HS-27A (cell line): ENCODE data around the gene HGFAC.
A peak's percentile ranks its signal among the peaks of the same experiment; 100 is the strongest.

Experiments used
- DNase-seq: peaks from one replicate; pipeline ENCODE4 v3.0.0-alpha.2; 2012; ENCODE audit warnings: low read depth, missing footprints

Gene HGFAC

GRCh38 chr4:3441501-3442459, at the start of gene HGFAC:
TSS of gene HGFAC (plus strand) at chr4:3441968. CDS start at chr4:3442002, 34 bp downstream.
- DNase-seq, result no peak

GRCh38 chr4:3392321-3392720, 49.4 kb upstream of the HGFAC start:
- DNase-seq, result no peak

DNA sequence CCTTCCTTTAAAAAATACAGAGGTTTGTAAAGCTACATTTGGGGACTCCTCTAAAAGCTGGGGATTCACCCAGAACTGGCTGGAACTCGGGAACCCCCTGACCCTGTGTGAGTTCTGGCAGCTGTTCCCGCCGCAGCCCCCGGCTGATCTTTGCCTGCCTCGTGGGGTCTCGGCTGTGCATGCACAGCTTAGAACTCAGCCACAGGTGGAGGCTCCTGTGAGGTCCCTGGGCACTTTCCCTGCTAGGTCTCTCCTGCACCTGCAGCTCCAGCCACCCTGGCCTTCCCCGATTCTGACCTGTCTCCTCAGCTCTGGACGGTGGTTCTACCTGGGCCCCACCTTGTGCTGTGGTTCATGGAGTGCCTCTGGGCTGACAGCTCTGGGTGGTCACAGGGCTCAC, 48.6 kb upstream of the HGFAC start:
- DNase-seq, result no peak

- DNase-seq, result no peak
These were observed 45.2 kb upstream of the HGFAC start for GRCh38 chr4:3396600-3396999.

DNA sequence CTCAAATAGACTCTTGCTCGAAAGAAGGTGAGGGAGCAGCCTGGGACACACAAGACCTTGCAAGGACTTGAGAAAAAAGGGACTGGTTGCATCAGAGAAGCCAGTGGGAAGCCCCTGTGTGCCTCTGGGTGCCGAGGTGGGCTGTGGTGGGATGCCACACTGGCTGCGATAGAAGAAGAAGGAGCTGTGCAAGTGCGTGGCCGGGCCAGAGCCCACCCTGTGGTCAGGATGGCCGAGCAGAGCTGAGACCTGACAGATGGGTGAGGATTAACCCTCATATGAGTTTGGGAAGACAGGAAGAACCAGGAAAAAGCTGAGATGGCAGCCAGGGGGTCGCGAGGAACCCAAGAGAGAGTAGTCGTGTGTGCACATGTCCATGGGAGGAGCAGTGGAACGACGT, 44.6 kb upstream of the HGFAC start:
- no peak for DNase-seq

DNA sequence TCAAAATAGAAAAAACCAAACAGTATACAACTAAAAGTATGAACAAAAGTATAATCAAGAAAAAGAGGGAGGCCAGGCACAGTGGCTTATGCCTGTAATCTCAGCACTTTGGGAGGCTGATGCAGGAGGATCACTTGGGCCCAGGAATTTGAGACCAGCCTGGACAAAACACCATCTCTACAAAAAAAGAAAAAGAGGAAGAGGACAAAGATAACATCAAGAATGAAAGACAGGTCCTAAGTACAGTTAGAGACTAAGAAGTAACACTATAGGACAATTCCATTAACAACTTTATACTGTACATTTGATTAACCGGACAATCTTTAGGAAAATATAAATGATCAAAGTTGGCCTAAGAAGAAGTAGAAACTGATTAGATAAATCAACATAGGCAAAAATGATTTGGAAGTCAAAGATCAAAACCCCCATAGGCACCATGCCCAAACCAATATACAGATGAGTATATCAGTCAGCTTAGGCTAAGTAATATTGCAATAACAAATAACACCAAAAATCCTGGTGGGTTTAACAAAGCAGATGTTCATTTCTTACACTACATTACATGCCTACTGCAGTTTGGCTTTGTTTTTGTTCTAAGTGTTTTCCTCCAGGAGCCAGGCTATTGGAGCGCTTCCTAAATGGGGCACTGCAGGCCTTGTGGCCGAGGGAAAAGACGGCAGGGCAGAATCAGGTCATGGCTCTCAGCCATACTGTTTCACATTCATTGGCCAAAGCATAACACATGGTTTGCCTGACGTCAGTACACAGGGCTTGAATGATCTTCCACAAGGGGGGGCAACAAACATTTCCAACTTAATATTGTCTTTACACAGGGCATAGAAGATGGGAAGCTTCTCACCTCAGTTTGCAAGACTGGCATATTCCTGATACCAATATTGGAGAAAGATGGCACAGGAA, 42.2 kb upstream of the HGFAC start:
- no peak for DNase-seq

GRCh38 chr4:3401436-3402171, 40.2 kb upstream of the HGFAC start:
- DNase-seq, result no peak

GRCh38 chr4:3402491-3403347, 39.0 kb upstream of the HGFAC start:
- DNase-seq, result peak; percentile 1

DNA sequence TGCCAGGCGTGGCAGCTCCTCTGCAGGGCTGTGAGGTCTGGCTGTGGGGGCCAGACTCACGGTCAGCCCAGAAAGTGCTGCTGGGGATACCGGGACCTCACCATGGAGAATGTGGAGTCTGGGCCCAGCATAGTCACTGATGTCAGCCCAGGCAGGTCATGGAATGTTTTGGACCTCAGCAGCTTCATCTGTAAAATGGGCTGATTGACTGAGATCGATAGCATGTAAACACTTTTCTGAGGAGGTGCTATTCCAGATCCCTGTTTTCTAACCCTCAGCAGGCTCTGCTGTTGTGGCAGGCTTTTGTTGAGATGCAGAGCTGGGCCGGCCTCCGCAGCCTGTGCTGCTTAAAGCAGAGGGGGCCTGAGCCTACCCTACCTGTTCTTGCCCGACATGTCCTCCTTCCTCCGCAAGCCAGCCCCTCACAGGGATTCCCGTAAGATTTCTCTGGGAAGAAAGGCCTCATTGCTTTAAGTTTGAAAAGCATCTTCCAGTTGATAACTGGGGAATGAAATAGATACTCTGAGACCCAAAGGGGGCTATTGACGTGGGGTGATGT, 38.3 kb upstream of the HGFAC start:
- no peak for DNase-seq

- no peak for DNase-seq
These were observed 37.2 kb upstream of the HGFAC start for GRCh38 chr4:3404546-3404945.

- DNase-seq, result no peak
These were observed 36.6 kb upstream of the HGFAC start for GRCh38 chr4:3405176-3405575.

- no peak for DNase-seq
These were observed 35.7 kb upstream of the HGFAC start for GRCh38 chr4:3406021-3406420.

DNA sequence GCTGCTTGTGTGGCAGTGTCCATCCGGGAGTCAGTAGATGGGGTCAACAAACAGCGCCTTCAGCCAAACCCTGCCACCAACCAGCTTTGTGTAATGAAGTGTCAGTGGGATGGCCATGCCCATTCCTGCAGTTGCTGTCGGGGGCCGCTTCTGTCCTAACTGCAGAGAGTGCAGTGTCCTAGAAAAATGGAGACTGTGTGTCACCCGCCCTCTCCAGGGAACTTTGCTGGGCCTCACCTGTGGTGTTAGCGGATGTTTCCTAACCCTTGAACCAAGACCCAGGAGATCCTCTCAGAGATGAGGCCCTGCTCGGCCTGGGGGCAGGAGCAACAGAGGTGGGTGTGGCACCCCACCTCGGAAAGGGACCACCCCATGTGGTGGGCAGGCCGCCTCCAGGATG, 35.3 kb upstream of the HGFAC start:
- no peak for DNase-seq

GRCh38 chr4:3407171-3407771, 34.5 kb upstream of the HGFAC start:
- no peak for DNase-seq

DNA sequence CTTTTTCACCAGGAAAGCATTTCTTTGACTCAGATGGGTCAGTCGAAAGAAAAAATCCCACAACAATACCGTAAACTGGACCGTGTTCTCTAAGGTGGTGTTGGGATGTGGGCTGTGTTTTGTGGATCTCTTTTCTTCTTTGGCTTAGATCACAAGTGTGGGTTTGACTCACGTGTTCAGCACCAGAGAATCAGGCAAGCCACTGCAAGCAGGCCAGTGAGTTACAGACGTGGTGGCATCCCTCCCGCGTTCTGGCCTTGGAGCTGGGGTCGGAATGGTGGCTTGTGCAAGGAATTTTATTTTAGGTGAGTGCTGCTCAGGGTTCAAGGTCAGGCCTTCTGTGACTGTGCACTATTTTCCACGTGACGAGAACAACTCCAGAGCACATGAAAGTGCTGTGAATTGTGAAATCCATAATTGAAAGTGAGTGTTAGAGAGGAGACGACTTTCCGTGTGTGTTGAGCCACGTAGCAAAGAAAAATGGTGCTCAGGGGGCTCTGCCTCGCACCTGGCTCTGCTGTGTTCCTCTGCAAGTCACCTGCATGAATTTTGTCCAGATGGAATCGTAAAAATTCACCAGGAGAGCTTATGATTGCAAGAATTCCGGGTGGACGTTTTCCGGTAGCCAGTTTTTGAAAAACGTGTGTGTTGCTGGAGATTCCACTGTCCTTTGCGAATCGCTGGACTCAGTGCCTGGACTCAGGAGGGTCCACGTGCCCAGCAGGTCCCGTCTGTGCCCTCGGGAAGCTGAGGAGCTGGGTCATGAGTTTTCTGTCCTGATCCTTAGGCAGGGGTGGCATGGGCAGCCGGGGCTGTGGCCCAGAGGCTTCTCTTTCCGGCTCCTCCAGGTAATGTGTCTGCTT, 33.6 kb upstream of the HGFAC start:
- DNase-seq, result no peak

- no peak for DNase-seq
These were observed 32.9 kb upstream of the HGFAC start for GRCh38 chr4:3408793-3409330.

- DNase-seq, result no peak
These were observed 32.1 kb upstream of the HGFAC start for GRCh38 chr4:3409571-3410091.

DNA sequence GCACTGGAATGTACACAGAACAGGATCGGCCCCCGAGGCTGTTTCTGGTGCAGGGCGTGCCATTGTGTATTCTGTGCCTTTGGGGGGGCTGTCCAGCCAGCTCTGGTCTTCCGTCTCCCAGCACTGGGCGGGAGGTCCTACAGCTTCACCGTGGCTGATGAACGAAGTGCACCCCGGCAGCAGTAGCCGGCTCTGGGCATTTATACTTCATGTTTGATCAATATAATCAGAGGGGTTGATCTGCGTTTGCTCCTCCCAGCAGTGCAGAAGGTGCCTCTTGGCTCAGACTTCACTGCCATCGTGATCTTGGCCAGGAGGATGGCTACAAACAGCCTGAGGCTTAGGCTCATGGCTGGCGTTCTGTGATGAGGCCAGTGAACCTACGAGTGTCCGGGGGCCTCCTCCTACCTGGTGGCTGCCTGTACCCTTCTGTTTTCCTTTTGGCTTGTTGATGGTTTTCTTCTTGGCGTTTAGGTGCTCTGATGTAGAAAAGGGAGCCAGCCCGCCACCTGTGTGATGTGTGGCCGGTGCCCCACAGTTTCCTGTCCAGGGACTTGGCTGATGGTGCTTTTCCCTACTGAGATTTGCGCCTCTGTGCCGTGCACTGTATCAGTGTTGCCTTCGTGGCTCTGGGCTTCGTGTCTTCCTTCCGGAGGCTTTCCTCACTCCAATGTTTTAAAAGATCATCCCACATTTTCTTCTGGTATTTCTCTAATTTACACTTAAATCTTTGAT, 31.2 kb upstream of the HGFAC start:
- DNase-seq, result no peak
